Smooth muscle cell (in vitro differentiated cells): Measurements from ENCODE around the gene CRIM1. TPM values are rescaled to one million over a fixed set of nuclear protein-coding genes. Genes with fewer than 3 reads are reported as not detected.

Experiments
- DNase-seq: peaks from one replicate; lab custom pipeline; 2025; ENCODE audit not compliant: unreplicated experiment; lab: John Stamatoyannopoulos, UW
- H2AFZ ChIP-seq: fragments of 200-600 bp; sonication (generic); 2 replicates; pipeline ENCODE4 v1.6.0; 2016; ENCODE audit warnings: antibody characterized with exemption, low read depth, mild to moderate bottlenecking
- H3F3A ChIP-seq: fragments of 200-600 bp; sonication (generic); 2 replicates; pipeline ENCODE4 v1.6.0; 2017; ENCODE audit warnings: antibody characterized with exemption, low read depth
- H3K27ac ChIP-seq: fragments of 200-600 bp; sonication (generic); 2 replicates; pipeline ENCODE4 v1.5.1; 2016; ENCODE audit warnings: low read depth, mild to moderate bottlenecking
- H3K27me3 ChIP-seq: fragments of 200-600 bp; sonication (generic); 2 replicates; pipeline ENCODE4 v1.6.1; 2016; ENCODE audit warnings: low read depth, mild to moderate bottlenecking
- H3K36me3 ChIP-seq: fragments of 200-600 bp; sonication (generic); 2 replicates; pipeline ENCODE4 v1.5.1; 2016; ENCODE audit warnings: low read depth
- H3K4me1 ChIP-seq: fragments of 200-600 bp; sonication (generic); 2 replicates; pipeline ENCODE4 v1.5.1; 2016; ENCODE audit warnings: low read depth
- H3K4me2 ChIP-seq: fragments of 200-600 bp; sonication (generic); 2 replicates; pipeline ENCODE4 v1.6.0; 2016; ENCODE audit warnings: mild to moderate bottlenecking
- H3K4me3 ChIP-seq: fragments of 200-600 bp; sonication (generic); 2 replicates; pipeline ENCODE4 v1.5.1; 2016; ENCODE audit warnings: mild to moderate bottlenecking
- H3K79me2 ChIP-seq: fragments of 200-600 bp; sonication (generic); 2 replicates; pipeline ENCODE4 v1.6.0; 2016; ENCODE audit warnings: low read depth, mild to moderate bottlenecking
- H3K9ac ChIP-seq: fragments of 200-600 bp; sonication (generic); 2 replicates; pipeline ENCODE4 v1.6.0; 2016; ENCODE audit warnings: low read depth
- H3K9me3 ChIP-seq: fragments of 200-600 bp; sonication (generic); replicated peaks from 2 replicates; pipeline ENCODE4 v1.5.1; 2016; ENCODE audit warnings: low read depth
- H4K20me1 ChIP-seq: fragments of 200-600 bp; sonication (generic); 2 replicates; pipeline ENCODE4 v1.6.0; 2016; ENCODE audit warnings: low read depth
- WGBS: methylation state at CpG from one replicate; pipeline ENCODE4 v1.1.7; 2016; ENCODE audit warnings: low lambda C conversion rate; 5-methylcytosine and 5-hydroxymethylcytosine counted together
- polyA plus RNA-seq: library from polyadenylated mRNA; unstranded; fragments of >200 nt; fragmentation: Nextera tagmentation; extraction: Ambion mirVana; gene quantifications from 2 replicates; pipeline ENCODE4 v1.2.1, GENCODE V29; 2016
- total RNA-seq: library from RNA; depleted of rRNA; stranded (reverse); fragments of >200 nt; gene quantifications from 2 replicates; pipeline ENCODE4 v1.2.3, GENCODE V29; 2014
- TF ChIP-seq, protein P1 (sequence below): fragments of 200-600 bp; sonication (generic); IDR thresholded peaks from 2 replicates; pipeline ENCODE4 v1.5.1; 2017; ENCODE audit warnings: borderline replicate concordance, mild to moderate bottlenecking, antibody characterized with exemption; ENCODE audit not compliant: insufficient read depth, poor library complexity, severe bottlenecking

CRIM1 gene
- total and polyA plus RNA-seq, 2 experiments from 2014 or later = 10.1 to 28.0 TPM

DNA sequence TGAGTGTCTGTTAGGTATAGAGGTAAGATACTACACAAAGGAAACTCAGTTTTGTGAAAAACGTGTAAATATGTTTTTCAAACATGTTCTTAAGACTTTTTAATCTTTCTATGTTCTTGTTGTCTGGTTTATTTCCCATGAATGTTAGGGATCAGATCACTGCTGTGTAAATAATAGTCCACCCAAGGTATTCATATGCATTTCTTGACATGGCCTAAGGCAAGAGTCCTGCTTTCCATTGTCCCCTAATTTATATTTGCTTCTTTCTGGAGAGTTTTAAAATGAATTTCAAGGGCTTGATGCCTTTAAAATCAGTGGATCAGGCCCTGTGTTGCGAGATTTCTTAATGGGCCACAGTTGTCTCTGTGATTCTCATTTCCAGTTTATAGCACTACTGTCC lies 28.9 kb downstream of the CRIM1 start:
- Histone ChIP-seq H2AFZ (no peak overlapping the region), H3K4me3 (no peak overlapping the region), H3F3A (no peaks in the 10 kb centered on the region), H4K20me1 (peaks cover 21% of the 10 kb centered on the region), H3K27ac (no peak overlapping the region), H3K9ac (no peak overlapping the region), H3K36me3 (no peaks in the 10 kb centered on the region), H3K4me2 (no peak overlapping the region), H3K79me2 (peaks cover 4% of the 10 kb centered on the region), H3K9me3 (no peaks in the 10 kb centered on the region), H3K27me3 (no peaks in the 10 kb centered on the region), H3K4me1 (peaks cover 7% of the 10 kb centered on the region)
- 82% methylated on average over 2 of the region's 2 CpGs for WGBS
- TF ChIP-seq, protein P1, sequence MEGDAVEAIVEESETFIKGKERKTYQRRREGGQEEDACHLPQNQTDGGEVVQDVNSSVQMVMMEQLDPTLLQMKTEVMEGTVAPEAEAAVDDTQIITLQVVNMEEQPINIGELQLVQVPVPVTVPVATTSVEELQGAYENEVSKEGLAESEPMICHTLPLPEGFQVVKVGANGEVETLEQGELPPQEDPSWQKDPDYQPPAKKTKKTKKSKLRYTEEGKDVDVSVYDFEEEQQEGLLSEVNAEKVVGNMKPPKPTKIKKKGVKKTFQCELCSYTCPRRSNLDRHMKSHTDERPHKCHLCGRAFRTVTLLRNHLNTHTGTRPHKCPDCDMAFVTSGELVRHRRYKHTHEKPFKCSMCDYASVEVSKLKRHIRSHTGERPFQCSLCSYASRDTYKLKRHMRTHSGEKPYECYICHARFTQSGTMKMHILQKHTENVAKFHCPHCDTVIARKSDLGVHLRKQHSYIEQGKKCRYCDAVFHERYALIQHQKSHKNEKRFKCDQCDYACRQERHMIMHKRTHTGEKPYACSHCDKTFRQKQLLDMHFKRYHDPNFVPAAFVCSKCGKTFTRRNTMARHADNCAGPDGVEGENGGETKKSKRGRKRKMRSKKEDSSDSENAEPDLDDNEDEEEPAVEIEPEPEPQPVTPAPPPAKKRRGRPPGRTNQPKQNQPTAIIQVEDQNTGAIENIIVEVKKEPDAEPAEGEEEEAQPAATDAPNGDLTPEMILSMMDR = no peak
- no peak for DNase-seq

DNA sequence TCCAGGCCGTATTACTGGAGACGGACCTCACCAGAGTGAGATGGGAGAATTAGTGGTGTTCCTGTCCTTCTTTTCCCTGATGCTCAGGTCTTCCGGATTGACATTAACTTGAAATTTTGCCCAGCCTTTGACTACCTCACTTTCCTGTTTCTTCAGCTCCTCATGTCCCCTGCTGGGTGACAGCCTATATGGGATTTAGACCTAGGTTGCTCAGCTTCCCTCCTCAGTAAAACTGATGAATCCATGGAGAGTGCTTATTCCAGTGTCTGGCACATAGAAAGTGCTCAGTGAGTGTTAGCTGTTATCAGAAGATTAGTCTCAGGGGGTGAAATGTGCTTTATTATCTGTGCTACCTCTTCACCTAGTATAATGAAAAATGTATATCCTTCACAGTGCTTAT lies 30.0 kb downstream of the CRIM1 start:
- H3K9me3 ChIP-seq = no peaks in the 10 kb centered on the region
- no peak overlapping the region for H3K9ac ChIP-seq
- peaks cover 15% of the 10 kb centered on the region for H4K20me1 ChIP-seq
- TF ChIP-seq, protein P1 = no peak
- H3K27me3 ChIP-seq = no peaks in the 10 kb centered on the region
- H3F3A ChIP-seq = no peaks in the 10 kb centered on the region
- no peaks in the 10 kb centered on the region for H3K36me3 ChIP-seq
- H3K4me3 ChIP-seq = no peak overlapping the region
- H3K4me2 ChIP-seq = no peak overlapping the region
- no peak overlapping the region for H2AFZ ChIP-seq
- no peak overlapping the region for H3K27ac ChIP-seq
- H3K79me2 ChIP-seq = peaks cover 4% of the 10 kb centered on the region
- no peak for DNase-seq
- peaks cover 7% of the 10 kb centered on the region for H3K4me1 ChIP-seq
- 88% methylated on average over 3 of the region's 3 CpGs for WGBS

DNA sequence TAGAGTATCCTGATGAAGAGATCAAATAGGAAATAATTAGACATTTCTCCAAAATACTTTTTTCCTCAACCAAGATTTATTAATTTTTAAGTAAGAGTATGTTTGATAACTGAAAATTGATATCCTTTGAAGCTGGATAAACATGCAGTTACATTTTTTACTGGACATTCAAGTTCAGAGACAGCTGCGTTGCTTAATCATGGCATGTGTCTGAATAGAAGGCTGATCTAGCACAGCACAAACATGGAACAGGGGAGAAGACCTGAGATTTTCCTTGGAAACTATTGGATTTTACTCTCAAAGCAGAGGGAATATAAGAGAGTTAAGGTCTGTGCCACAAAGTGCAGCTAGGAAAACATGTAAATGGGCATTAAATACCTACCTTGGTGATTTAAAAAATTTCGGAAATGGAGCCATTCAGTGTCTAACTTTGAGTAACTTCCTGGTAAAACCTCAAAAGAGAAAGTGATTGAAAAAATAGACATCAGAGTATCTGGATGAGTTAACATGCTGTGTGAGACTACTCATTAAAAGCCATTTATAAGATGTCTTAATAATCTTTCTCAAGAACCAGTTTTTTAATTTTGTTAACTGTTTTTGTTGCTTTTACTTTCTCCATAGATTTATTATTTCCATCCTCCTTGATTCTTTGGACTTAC lies 31.8 kb downstream of the CRIM1 start:
- no peaks in the 10 kb centered on the region for H3K9me3 ChIP-seq
- TF ChIP-seq, protein P1 = no peak

DNA sequence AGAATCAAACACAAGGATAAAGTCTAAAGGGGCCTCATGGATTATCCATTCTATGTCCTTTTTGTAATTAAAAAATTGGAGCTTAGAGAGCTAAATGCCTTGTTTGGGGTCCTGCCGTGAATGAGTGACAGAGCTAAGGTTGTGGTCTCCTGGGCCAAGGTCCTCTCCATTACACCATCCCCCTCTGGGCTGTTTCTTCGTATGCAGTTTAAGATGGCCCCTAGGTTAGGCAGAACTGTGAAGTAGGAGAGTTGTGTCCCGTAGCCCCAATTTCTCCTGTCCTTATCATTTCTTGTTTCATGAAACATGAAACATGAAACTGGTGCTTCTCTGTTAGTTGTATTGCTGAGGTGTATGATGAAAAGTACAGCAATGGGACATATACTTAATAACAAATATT lies 32.9 kb downstream of the CRIM1 start:
- peaks cover 6% of the 10 kb centered on the region for H4K20me1 ChIP-seq
- TF ChIP-seq, protein P1 = no peak
- H3K27ac ChIP-seq = peak overlapping the region; percentile 39
- peaks cover 4% of the 10 kb centered on the region for H3K79me2 ChIP-seq
- no peaks in the 10 kb centered on the region for H3K9me3 ChIP-seq
- DNase-seq = no peak
- peak overlapping the region; percentile 11 for H2AFZ ChIP-seq
- H3K4me3 ChIP-seq = no peak overlapping the region
- no peak overlapping the region for H3K9ac ChIP-seq
- H3F3A ChIP-seq = no peaks in the 10 kb centered on the region
- no peaks in the 10 kb centered on the region for H3K4me1 ChIP-seq
- WGBS = 85% methylated on average over 3 of the region's 3 CpGs
- H3K4me2 ChIP-seq = peak overlapping the region; percentile 50
- H3K27me3 ChIP-seq = no peaks in the 10 kb centered on the region
- H3K36me3 ChIP-seq = no peaks in the 10 kb centered on the region

More for the DNA sequence above, 31.8 kb downstream of the CRIM1 start:
- Histone ChIP-seq H3K4me1 (no peaks in the 10 kb centered on the region), H2AFZ (no peak overlapping the region), H3K4me3 (no peak overlapping the region), H3K27ac (no peak overlapping the region), H4K20me1 (peaks cover 14% of the 10 kb centered on the region), H3F3A (no peaks in the 10 kb centered on the region), H3K9ac (no peak overlapping the region), H3K79me2 (peaks cover 4% of the 10 kb centered on the region), H3K4me2 (peak overlapping the region; percentile 3), H3K27me3 (no peaks in the 10 kb centered on the region), H3K36me3 (no peaks in the 10 kb centered on the region)
- WGBS = 94% methylated on average over 2 of the region's 2 CpGs
- no peak for DNase-seq
